ENCODE measurements around the gene BICDL2. TPM values are rescaled to one million over a fixed set of nuclear protein-coding genes. Genes with fewer than 3 reads are reported as not detected.

BICDL2 gene
- total and polyA plus RNA-seq, 2 of the 8 experiments (the other 6 are each of a cell fraction or from before 2014, with no cell fraction given): 7.3 to 15.9 TPM

DNA sequence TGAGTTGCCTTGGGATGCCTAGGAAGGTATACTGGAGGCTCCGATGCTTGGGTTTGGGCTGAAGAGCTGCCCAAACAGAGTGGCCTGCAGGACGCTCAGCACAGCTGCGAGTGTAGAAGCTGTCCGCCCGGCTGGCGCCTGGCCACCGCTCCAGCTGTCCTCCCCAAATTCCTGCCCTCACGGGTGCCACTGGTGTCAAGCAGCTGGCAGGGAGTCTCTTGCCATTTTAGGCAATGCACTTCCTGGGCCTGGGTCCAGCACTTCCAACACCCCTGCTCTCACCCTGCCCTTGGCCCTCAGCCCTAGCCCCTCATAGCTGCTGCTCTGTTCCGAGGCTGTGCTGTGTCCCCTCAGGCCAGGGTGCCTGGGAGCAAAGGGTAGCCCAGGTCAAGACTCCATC is 51.3 kb downstream of the BICDL2 start (continued):
- TF ChIP-seq, protein P1, sequence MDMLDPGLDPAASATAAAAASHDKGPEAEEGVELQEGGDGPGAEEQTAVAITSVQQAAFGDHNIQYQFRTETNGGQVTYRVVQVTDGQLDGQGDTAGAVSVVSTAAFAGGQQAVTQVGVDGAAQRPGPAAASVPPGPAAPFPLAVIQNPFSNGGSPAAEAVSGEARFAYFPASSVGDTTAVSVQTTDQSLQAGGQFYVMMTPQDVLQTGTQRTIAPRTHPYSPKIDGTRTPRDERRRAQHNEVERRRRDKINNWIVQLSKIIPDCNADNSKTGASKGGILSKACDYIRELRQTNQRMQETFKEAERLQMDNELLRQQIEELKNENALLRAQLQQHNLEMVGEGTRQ (IDR thresholded peaks at IDR 0.05; ENCODE audit: low read length): no peak
- no peak for TF ChIP-seq TBP (IDR thresholded peaks at IDR 0.05; ENCODE audit: low read depth, low read length)
- no peak for TF ChIP-seq POU5F1 (IDR thresholded peaks at IDR 0.05; ENCODE audit: low read depth, low read length)
- TF ChIP-seq SIRT6 (IDR thresholded peaks at IDR 0.05; ENCODE audit: low read length): no peak
- no peak for TF ChIP-seq CBX8 (IDR thresholded peaks at IDR 0.05; ENCODE audit: borderline replicate concordance, low read depth, low read length)
- TF ChIP-seq BRCA1 (IDR thresholded peaks at IDR 0.05; ENCODE audit: low read depth, low read length): no peak
- no peak for TF ChIP-seq SIX5 (IDR thresholded peaks at IDR 0.05; ENCODE audit: low read depth, low read length)
- no peak for TF ChIP-seq EP300 (IDR thresholded peaks at IDR 0.05; ENCODE audit: borderline replicate concordance in 1 of 2, low read depth in 2 of 2, low read length in 2 of 2)
- TF ChIP-seq CTBP2 (IDR thresholded peaks at IDR 0.05; ENCODE audit: borderline replicate concordance, insufficient read depth, insufficient read length, low read length): no peak

Data from H1 (cell line).